ENCODE data around the gene CFAP161. TPM values are rescaled to one million over a fixed set of nuclear protein-coding genes. Genes with fewer than 3 reads are reported as not detected.

Gene CFAP161
- polyA plus RNA-seq, 1 of the 3 experiments (the other 2 are of a cell fraction): 0.03 TPM

DNA sequence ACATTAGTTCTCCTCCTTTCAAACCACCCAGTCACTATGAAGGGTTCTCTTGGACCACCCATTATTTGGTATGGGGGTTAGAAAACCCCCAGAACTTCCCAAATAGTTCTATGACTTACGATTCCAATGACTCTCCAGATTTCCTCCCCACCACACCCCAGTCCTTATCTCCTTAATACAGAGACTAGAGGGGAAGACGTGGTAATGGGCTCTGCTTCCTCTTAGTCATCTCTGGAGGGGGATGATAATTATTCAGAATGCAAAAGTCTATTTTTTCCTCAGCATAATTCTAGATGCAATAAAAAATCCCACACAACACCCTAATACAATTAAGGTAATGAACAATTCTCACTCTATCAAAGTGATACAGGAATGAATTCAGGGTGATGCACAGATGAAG, 48.9 kb upstream of the CFAP161 start:
- WGBS (ENCODE audit: low lambda C conversion rate): 39% methylated on average over 2 of the region's 2 CpGs
- Histone ChIP-seq H3K27ac (ENCODE audit: low read depth in 2 of 2, low read length in 1 of 2) (no peak overlapping the region), H4K20me1 (ENCODE audit: insufficient read depth) (no peaks in the 10 kb centered on the region), H3K9me3 (no peaks in the 10 kb centered on the region), H2AFZ (ENCODE audit: low read depth) (no peak overlapping the region), H3K4me3 (ENCODE audit: low read depth in 2 of 2, low read length in 1 of 2) (no peak overlapping the region), H3F3A (replicated peaks; ENCODE audit: insufficient read depth) (no peaks in the 10 kb centered on the region), H3K9me2 (no peaks in the 10 kb centered on the region), H3K4me1 (ENCODE audit: control insufficient read depth in 1 of 2, insufficient read depth in 2 of 2, low read depth in 1 of 2, low read length in 1 of 2) (no peaks in the 10 kb centered on the region), H3K27me3 (ENCODE audit: insufficient read depth) (no peaks in the 10 kb centered on the region), H3K79me2 (ENCODE audit: insufficient read depth) (no peaks in the 10 kb centered on the region), H3K9ac (no peak overlapping the region), H3K4me2 (no peak overlapping the region), H3K36me3 (replicated peaks in 1 of 2; ENCODE audit: control insufficient read depth in 1 of 2, insufficient read depth in 2 of 2, low read length in 1 of 2) (no peaks in the 10 kb centered on the region)
- ChIA-PET CTCF (interaction anchor here (1.8 kb wide), 1 partner anchor 9 kb away, joined by 4 read pairs; no protein-coding TSS in a partner anchor), POLR2A (no interaction called here)
- TF ChIP-seq MXI1 (IDR thresholded peaks at IDR 0.05; ENCODE audit: low read depth, low read length) (no peak), CTCF (IDR thresholded peaks at IDR 0.05) (no peak), SMC3 (IDR thresholded peaks at IDR 0.05; ENCODE audit: low read depth, low read length) (no peak), CHD2 (IDR thresholded peaks at IDR 0.05; ENCODE audit: low read length, partially characterized antibody) (no peak), JUND (IDR thresholded peaks at IDR 0.05) (no peak), IRF3 (IDR thresholded peaks at IDR 0.05; ENCODE audit: low read depth, low read length) (no peak), RXRA (IDR thresholded peaks at IDR 0.05; ENCODE audit: borderline replicate concordance, low read depth) (no peak), GABPA (IDR thresholded peaks at IDR 0.05; ENCODE audit: low read depth) (no peak), RFX5 (IDR thresholded peaks at IDR 0.05; ENCODE audit: low read length) (no peak), NRF1 (IDR thresholded peaks at IDR 0.05; ENCODE audit: low read depth, low read length) (no peak), FOSL2 (IDR thresholded peaks at IDR 0.05; ENCODE audit: borderline replicate concordance, low read depth) (no peak)
- TF ChIP-seq, protein P1, sequence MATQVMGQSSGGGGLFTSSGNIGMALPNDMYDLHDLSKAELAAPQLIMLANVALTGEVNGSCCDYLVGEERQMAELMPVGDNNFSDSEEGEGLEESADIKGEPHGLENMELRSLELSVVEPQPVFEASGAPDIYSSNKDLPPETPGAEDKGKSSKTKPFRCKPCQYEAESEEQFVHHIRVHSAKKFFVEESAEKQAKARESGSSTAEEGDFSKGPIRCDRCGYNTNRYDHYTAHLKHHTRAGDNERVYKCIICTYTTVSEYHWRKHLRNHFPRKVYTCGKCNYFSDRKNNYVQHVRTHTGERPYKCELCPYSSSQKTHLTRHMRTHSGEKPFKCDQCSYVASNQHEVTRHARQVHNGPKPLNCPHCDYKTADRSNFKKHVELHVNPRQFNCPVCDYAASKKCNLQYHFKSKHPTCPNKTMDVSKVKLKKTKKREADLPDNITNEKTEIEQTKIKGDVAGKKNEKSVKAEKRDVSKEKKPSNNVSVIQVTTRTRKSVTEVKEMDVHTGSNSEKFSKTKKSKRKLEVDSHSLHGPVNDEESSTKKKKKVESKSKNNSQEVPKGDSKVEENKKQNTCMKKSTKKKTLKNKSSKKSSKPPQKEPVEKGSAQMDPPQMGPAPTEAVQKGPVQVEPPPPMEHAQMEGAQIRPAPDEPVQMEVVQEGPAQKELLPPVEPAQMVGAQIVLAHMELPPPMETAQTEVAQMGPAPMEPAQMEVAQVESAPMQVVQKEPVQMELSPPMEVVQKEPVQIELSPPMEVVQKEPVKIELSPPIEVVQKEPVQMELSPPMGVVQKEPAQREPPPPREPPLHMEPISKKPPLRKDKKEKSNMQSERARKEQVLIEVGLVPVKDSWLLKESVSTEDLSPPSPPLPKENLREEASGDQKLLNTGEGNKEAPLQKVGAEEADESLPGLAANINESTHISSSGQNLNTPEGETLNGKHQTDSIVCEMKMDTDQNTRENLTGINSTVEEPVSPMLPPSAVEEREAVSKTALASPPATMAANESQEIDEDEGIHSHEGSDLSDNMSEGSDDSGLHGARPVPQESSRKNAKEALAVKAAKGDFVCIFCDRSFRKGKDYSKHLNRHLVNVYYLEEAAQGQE (IDR thresholded peaks at IDR 0.05; ENCODE audit: low read depth, low read length): no peak
- TF ChIP-seq, protein P2, sequence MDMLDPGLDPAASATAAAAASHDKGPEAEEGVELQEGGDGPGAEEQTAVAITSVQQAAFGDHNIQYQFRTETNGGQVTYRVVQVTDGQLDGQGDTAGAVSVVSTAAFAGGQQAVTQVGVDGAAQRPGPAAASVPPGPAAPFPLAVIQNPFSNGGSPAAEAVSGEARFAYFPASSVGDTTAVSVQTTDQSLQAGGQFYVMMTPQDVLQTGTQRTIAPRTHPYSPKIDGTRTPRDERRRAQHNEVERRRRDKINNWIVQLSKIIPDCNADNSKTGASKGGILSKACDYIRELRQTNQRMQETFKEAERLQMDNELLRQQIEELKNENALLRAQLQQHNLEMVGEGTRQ (IDR thresholded peaks at IDR 0.05; ENCODE audit: borderline replicate concordance, low read depth, low read length): no peak
- no peak for DNase-seq

All from SK-N-SH (cell line).